CD14-positive monocyte (primary cell): ENCODE measurements around the gene FARP1. TPM values are rescaled to one million over a fixed set of nuclear protein-coding genes. Genes with fewer than 3 reads are reported as not detected.

Source experiments
- DNase-seq, 3 donors: peaks; one replicate each; pipeline ENCODE4 v3.0.0-alpha.2; 2011 to 2022
- H2AFZ ChIP-seq: 2 replicates; pipeline ENCODE4 v1.6.0; 2012; ENCODE audit warnings: mild to moderate bottlenecking, low read depth, low read length, inconsistent platforms; ENCODE audit not compliant: insufficient read depth, poor library complexity, severe bottlenecking
- H3K27ac ChIP-seq, 2 donors: 1 replicate in 1 of 2; 2 replicates in 1 of 2; pipeline ENCODE4 v1.5.1; 2012 to 2013; ENCODE audit warnings: low read length in 2 of 2, control low read depth in 1 of 2, inconsistent platforms in 1 of 2, low read depth in 1 of 2, mild to moderate bottlenecking in 1 of 2
- H3K27me3 ChIP-seq, 2 donors: one replicate each; pipeline versions ENCODE4 v1.6.0 to v1.6.1; 2011 to 2013; ENCODE audit warnings: low read length in 2 of 2; ENCODE audit not compliant: control insufficient read depth in 2 of 2, insufficient read depth in 2 of 2
- H3K36me3 ChIP-seq, 2 donors: replicated peaks in 1 of 2; 1 replicate in 1 of 2; 2 replicates in 1 of 2; pipeline versions ENCODE4 v1.5.1 to v1.6.1; 2012 to 2013; ENCODE audit warnings: low read length in 2 of 2, control low read depth in 1 of 2, inconsistent platforms in 1 of 2, mild to moderate bottlenecking in 1 of 2; ENCODE audit not compliant: insufficient read depth in 2 of 2, control insufficient read depth in 1 of 2
- H3K4me1 ChIP-seq, 2 donors: 1 replicate in 1 of 2; 2 replicates in 1 of 2; pipeline versions ENCODE4 v1.5.1 to v1.6.1; 2012 to 2013; ENCODE audit warnings: low read length in 2 of 2, control low read depth in 1 of 2, inconsistent platforms in 1 of 2, mild to moderate bottlenecking in 1 of 2, moderate library complexity in 1 of 2; ENCODE audit not compliant: insufficient read depth in 2 of 2, control insufficient read depth in 1 of 2
- H3K4me2 ChIP-seq: replicated peaks from 2 replicates; pipeline ENCODE3; 2012; ENCODE audit warnings: low read length, moderate library complexity, mild to moderate bottlenecking; ENCODE audit not compliant: poor library complexity, severe bottlenecking; ENCODE audit errors: extremely low read depth
- H3K4me3 ChIP-seq, 3 experiments: fragments of 200-600 bp in 1 of 3; sonication (generic) in 1 of 3; replicated peaks in 1 of 3; 1 replicate in 2 of 3; 2 replicates in 1 of 3; pipeline ENCODE4 v1.5.1; 2011 to 2013; ENCODE audit warnings: low read length in 3 of 3, mild to moderate bottlenecking in 3 of 3, control low read depth in 2 of 3, low read depth in 2 of 3, inconsistent platforms in 1 of 3, moderate library complexity in 1 of 3
- H3K79me2 ChIP-seq: 2 replicates; pipeline ENCODE4 v1.6.0; 2012; ENCODE audit warnings: mild to moderate bottlenecking, control low read depth, inconsistent platforms, low read length, moderate library complexity; ENCODE audit not compliant: insufficient read depth
- H3K9ac ChIP-seq: 2 replicates; pipeline ENCODE4 v1.6.0; 2017; ENCODE audit warnings: low read length, mild to moderate bottlenecking; ENCODE audit not compliant: insufficient read depth, poor library complexity, severe bottlenecking
- H3K9me3 ChIP-seq, 2 donors: replicated peaks in 1 of 2; 1 replicate in 1 of 2; 2 replicates in 1 of 2; pipeline versions ENCODE4 v1.5.1 to v1.6.1; 2012 to 2013; ENCODE audit warnings: low read length in 2 of 2, control low read depth in 1 of 2; ENCODE audit not compliant: control insufficient read depth in 1 of 2, insufficient read depth in 1 of 2
- H4K20me1 ChIP-seq: 2 replicates; pipeline ENCODE4 v1.6.0; 2012; ENCODE audit warnings: mild to moderate bottlenecking, low read length, control low read depth, moderate library complexity; ENCODE audit not compliant: insufficient read depth
- H3K27ac Mint-ChIP-seq, 7 donors: one replicate each; pipeline ENCODE4 v1.8.0; 2020; ENCODE audit warnings: mild to moderate bottlenecking in 7 of 7, mixed read lengths in 7 of 7, moderate library complexity in 6 of 7, inconsistent platforms in 2 of 7
- H3K27me3 Mint-ChIP-seq, 3 donors: one replicate each; pipeline ENCODE4 v1.8.0; 2021 to 2022; ENCODE audit warnings: low read depth in 3 of 3, mild to moderate bottlenecking in 3 of 3, mixed read lengths in 3 of 3, moderate library complexity in 3 of 3, inconsistent platforms in 1 of 3
- H3K36me3 Mint-ChIP-seq, 2 donors: one replicate each; pipeline ENCODE4 v1.8.0; 2020; ENCODE audit warnings: mixed read lengths in 2 of 2, inconsistent platforms in 1 of 2, mild to moderate bottlenecking in 1 of 2
- H3K4me1 Mint-ChIP-seq: one replicate; pipeline ENCODE4 v1.8.0; 2020; ENCODE audit warnings: mild to moderate bottlenecking, mixed read lengths
- H3K4me3 Mint-ChIP-seq, 2 donors: one replicate each; pipeline ENCODE4 v1.8.0; 2020; ENCODE audit warnings: mild to moderate bottlenecking in 2 of 2, mixed read lengths in 2 of 2, moderate library complexity in 1 of 2
- H3K9me3 Mint-ChIP-seq, 7 donors: one replicate each; pipeline ENCODE4 v1.8.0; 2020 to 2022; ENCODE audit warnings: mixed read lengths in 7 of 7, mild to moderate bottlenecking in 6 of 7, moderate library complexity in 6 of 7, inconsistent platforms in 2 of 7
- CTCF ChIP-seq: fragments of 200-600 bp; IDR thresholded peaks from one replicate; pipeline ENCODE4 v1.8.0; 2022; ENCODE audit warnings: antibody characterized with exemption, mild to moderate bottlenecking
- WGBS: methylation state at CpG from one replicate; pipeline ENCODE4 v1.1.5; 2013; ENCODE audit warnings: missing lambda C conversion rate; ENCODE audit not compliant: insufficient coverage; 5-methylcytosine and 5-hydroxymethylcytosine counted together
- intact Hi-C, 2 donors: fragments of 100-400 bp; cut with micrococcal nuclease; formaldehyde crosslinking; loops; one replicate each; pipeline versions ENCODE4 v1.15.0 to v1.15.1; 2023
- polyA plus RNA-seq, 3 donors: library from polyadenylated mRNA; depleted of rRNA in 1 of 3; unstranded in 2 of 3; stranded (reverse) in 1 of 3; fragments of 300-500 nt in 2 of 3; fragments of >200 nt in 1 of 3; fragmentation: Illumina TruSeq in 2 of 3; gene quantifications; 1 replicate in 2 of 3; 2 replicates in 1 of 3; pipeline ENCODE4 v1.2.3, GENCODE V29; 2012 to 2021

The FARP1 gene
- polyA plus RNA-seq, 3 donors, result 0.01 to 0.16 (median 0.12) TPM

DNA sequence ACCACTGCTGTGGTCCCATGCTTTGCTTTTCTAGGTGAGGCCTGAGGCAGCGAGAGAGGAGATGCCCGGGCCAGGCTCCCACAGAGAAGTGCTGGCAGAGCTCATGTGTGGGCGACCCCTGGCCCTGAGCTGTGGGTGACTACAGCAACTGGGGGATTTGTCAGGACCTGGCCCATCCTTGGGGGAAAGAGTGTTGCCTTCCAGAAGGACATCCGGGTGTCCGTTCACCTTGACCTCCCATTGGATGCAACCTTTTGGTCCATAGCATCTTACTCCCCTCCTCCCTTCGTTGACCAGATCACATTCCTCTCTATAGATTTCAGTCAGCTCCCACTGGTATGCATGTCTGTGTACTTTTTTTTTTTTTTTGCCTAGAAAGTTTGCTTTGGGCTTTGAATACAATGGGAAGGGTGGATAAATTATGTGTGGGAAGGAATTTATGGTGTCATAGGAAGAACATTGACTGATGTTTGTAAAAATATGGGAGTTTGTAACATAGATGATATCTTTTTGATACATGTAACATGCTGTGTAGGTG lies 118.3 kb downstream of the FARP1 start:
- no peaks in the 10 kb centered on the region for H3K79me2 ChIP-seq
- intact Hi-C loops, result no loop called here
- no peak for TF ChIP-seq CTCF
- Mint-ChIP-seq H3K4me3 (no peak overlapping the region), H3K36me3 (no peaks in the 10 kb centered on the region), H3K4me1 (no peaks in the 10 kb centered on the region), H3K27me3 (peaks cover 0 to 6% (median 5%) of the 10 kb centered on the region in 3 donors), H3K27ac (no peak overlapping the region), H3K9me3 (peaks cover 0 to 11% (median 2%) of the 10 kb centered on the region in 7 donors)
- H3K36me3 ChIP-seq, result no peaks in the 10 kb centered on the region
- no peaks in the 10 kb centered on the region for H4K20me1 ChIP-seq
- no peak for DNase-seq
- no peaks in the 10 kb centered on the region for H3K27me3 ChIP-seq
- no peak overlapping the region for H3K4me2 ChIP-seq
- H3K9me3 ChIP-seq, result no peaks in the 10 kb centered on the region
- no peak overlapping the region for H3K9ac ChIP-seq
- no peak overlapping the region for H3K27ac ChIP-seq
- H3K4me3 ChIP-seq, result no peak overlapping the region
- no peaks in the 10 kb centered on the region for H3K4me1 ChIP-seq
- WGBS, result 100% methylated on average over 3 of the region's 6 CpGs
- H2AFZ ChIP-seq, result no peak overlapping the region

- Mint-ChIP-seq H3K36me3 (no peaks in the 10 kb centered on the region), H3K27me3 (peaks cover 0 to 6% (median 5%) of the 10 kb centered on the region in 3 donors), H3K27ac (no peak overlapping the region), H3K4me1 (no peaks in the 10 kb centered on the region), H3K9me3 (peaks cover 0 to 11% (median 2%) of the 10 kb centered on the region in 7 donors), H3K4me3 (no peak overlapping the region)
- Histone ChIP-seq H2AFZ (no peak overlapping the region), H3K9ac (no peak overlapping the region), H4K20me1 (no peaks in the 10 kb centered on the region), H3K4me3 (no peak overlapping the region), H3K36me3 (no peaks in the 10 kb centered on the region), H3K4me1 (no peaks in the 10 kb centered on the region), H3K27me3 (no peaks in the 10 kb centered on the region), H3K79me2 (no peaks in the 10 kb centered on the region), H3K9me3 (no peaks in the 10 kb centered on the region), H3K27ac (no peak overlapping the region), H3K4me2 (no peak overlapping the region)
- intact Hi-C loops, result no loop called here
- no peak for DNase-seq
- no peak for TF ChIP-seq CTCF
- WGBS, result 96% methylated on average over 4 of the region's 5 CpGs
Observed at GRCh38 chr13:98262292-98262691, 119.4 kb downstream of the FARP1 start.
